NCI-H1092 treated with DMSO at 0.1 percent for 48 hours (cell line): ENCODE results near the gene ERRFI1.

Experiments
- DNase-seq: peaks from one replicate; lab custom pipeline; 2025; lab: John Stamatoyannopoulos, UW

Gene ERRFI1

DNA sequence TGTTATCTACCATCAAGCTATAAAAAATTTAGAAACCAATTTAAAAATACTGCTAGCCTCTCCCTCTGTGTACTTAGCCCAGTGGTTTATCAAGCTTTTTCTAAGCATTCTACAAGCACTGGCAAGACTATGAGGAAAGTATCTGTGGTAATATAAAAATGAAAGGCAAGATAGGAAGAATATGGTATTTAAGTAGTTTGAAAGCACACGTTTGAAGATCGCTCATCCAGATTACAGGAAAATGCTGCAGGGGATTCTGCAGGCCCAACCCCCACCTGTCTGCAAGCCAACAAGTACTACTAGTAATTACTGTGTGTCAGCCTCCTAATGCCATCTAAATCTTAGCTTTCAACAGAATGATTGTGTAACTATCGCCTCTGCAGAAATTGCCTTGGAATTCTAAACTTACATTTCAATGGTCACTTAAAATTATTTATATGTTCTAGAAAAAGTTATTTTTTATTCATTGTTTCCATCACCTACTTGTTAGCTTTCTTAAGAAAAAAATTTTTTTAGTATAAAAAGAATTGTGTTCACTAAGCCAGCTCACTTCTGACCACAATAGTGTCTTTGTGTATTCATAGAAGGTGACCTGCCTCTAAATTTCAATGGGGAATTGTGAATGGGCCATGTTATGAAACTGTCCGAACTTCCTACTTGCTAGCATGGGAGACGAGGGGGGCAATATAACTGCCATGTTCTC is 8.5 kb downstream of the ERRFI1 start:
- DNase-seq = no peak

DNA sequence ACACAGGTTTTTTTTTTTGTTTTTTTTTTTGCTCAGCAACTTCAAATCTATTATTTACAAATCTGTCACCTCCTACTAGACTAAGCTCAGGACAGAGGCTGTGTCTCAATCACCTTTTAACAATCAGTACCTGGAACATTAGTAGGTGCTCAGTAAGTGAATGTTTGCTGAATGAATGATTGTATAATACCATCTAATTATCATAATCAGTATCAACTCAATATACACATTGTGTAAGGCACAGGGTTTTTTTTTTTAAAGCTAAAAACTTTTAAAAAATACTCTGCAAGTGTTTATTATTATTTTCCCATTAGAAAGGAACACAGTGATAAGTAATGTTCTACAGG is 9.2 kb downstream of the ERRFI1 start:
- DNase-seq = no peak

DNA sequence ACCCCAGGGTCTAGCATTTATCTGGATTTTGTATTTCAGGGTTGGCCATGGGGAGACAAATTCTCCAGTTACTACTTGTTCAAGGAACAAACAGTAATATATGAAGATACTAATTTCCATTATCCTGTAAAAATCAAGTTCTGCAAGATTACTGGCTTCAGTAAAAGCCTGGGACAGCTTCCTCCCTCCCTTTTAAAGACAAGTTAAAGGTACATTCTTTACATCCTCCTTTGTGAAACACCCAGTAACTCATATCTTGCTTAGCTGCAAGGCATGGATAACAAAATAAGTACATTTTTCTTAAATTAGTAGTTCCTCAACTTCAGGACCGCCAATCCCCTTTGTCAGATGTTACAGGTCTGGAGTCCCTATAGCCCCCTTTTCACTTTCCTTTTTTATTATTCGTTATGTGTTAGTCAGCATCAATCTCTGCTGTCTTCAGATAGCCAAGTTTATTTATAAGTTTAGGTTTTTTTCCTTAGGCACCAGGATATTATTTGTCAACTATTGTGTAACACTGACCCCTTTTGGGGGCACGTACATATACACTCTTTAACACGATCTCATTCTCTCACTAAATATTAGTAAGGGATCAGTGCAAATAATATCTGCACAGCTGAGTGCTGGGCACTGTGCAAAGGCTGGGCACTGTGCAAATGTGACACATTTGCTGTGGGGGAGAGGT is 9.8 kb downstream of the ERRFI1 start:
- no peak for DNase-seq

DNA sequence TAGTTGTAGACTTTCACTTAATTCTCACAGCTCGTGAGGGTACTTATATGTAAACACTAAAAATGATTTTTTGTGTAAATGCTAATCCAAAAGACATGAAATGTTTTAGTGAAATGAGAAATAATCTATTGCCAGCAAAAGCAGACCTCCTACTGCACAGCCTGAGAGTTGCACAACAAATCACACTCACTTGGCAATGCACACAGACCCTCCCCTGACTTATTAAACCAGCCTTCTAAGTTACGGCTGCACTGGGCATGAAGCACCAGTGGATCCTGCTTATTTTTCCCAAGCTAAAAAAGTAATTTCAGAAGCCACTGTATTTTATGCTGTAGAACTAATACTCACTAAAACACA is 10.3 kb downstream of the ERRFI1 start:
- DNase-seq = no peak

DNA sequence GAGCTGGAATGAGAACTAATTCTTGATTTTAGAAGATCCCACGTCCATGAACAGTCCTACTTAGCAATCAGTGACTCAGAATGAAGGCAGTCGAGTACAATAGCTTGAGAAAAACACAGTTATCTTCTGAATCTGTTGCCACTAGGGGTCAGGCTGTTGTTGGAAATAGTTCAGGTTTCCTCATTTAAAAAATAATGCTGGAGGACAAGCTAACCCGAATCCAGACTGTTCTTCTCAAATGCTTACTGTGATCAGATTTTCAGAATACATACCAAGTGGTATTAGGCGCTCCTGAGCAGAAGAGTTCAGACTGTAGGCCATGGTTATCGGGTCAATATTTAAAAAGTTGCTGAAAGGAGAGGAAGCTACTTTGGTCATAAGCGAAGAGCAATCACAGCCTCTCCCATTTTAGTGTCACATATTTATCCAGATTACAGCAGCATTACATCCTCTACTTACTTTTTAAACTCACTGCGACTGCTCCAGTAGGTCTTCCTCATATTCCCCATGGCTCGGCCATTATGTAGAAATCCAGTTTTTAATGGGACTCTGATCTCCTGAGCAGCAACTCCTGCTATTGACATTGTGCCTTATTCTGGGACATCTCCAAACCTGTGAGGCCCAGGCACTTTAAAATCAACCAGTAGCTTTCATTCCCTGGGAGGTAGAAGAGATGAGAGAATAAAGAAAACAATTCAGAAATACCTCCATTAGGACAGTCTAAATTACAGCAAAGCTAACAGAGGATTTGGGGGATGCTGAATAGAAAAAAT is 10.9 kb downstream of the ERRFI1 start:
- peak; percentile 74 for DNase-seq

DNA sequence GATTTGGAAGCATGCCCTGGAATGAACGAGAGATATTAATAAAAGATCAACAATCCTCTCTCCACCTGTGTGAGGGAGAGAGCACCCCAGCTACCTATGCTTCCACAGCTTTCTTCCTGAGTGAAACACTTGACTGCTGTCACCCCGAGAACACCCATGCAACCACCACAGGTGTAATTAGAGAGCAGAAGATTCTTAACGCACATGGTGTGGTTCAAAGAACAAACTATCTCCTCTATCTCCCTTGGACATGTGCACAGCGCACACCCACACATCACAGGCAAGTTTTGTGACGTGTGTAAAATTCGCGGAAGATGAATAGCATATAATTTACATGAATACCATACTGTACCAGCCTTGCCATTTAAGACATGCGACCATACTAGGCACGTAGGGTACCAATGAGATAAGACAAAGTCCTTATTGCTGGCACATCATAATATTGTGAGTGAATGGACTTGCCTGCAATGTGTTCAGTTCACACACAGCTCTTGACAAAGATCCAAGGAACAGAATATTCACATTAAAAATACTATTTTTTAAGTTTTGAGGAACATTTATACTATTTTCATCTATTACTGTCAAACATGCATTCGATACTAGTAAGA is 11.6 kb downstream of the ERRFI1 start:
- no peak for DNase-seq

DNA sequence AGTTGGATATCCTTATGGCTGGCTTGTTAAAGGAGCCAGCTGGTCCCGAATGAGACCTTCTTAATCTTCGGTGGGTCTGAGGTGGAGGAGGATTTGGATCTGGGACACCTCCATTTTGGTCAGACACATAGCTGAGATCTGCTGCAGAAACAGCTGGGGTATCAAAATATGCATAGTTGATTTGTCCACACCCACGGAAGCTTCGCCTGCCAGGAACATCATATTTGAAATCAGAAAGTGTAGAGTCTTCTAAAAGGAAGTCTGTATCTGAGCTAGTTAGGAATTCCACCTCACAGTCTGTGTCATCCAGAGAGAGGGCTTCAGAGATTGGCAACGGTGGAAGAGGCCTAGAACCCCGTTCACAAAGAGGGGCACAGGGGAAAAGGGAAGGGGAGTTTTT is 12.3 kb downstream of the ERRFI1 start:
- no peak for DNase-seq

DNA sequence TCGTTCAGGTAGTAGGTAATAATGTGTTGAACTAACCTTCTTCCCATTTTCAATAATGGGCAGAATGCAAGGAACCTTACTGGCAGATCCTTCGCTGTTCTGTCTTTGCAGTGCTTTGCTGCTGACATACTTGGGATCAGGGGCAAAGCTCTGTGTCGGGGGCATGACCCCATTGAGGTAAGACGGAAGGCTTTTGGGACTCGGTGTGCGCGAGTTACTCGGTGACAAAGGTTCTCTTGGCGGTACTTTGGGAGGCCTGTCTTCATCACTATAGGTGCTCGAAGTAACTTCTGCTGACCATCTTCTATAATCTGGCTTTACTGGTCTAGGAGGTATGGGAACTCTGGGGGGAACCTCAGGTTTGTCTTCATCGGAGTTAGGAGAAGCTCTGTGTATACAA is 12.7 kb downstream of the ERRFI1 start:
- no peak for DNase-seq

DNA sequence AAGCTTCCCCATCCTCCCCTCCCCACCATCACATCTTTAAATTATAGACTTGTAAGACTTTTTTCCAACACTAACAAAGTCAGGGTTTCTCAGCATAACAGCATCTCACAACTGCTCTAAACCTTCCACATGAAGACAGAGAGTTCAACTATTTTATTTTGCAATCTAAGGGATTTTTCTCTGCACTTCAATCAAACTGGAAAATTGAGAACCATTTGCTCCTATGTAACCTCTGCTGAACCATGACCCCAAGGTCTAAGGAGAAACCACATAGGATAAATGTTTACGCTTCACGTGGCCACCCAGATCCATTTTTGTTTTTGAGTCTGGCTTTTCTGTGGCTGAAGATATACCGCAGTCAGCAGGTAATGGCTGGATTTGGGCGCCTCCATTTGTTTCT is 13.2 kb downstream of the ERRFI1 start:
- no peak for DNase-seq

DNA sequence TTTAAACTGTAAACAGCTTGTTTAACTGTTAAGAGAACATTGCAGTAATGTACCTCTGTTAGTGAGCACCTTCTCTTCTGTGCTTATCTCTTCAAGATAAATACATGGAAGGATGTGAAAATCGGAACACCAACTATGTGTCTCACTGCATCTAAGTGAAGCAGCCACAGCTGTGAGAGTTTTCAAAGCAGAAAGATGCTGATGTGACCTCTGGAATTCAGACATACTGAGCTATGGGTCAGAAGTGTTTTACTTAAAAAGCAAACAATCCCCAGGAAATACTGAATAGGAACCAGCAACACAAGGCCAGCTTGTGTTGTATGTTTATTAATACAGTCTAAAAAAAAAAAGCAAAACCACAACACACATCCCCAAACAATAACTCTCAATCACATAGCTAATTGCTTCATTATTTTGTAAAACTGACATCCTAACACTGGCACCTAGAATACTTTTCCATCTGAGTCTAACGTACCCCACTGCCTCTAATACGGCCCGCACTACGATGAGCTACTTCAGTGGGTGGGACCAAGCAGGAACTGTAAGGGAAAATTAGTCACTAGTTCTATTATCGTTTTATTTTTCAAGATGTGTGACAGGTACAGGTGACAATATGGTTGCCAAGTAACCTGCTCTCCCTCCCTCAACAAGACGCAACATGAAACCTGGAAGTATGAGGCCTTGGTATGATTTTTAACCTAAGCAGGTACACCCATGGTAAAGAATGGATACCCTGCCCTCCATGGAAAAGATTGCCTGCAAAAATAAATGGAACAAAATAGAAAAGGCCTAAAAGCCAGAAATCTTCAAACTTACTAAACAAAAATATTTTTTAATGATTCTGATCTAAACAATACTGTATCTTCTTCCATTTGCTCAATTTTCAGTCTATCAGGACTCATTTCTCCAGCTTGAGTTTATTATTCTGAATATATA is 13.9 kb downstream of the ERRFI1 start:
- DNase-seq = no peak

DNA sequence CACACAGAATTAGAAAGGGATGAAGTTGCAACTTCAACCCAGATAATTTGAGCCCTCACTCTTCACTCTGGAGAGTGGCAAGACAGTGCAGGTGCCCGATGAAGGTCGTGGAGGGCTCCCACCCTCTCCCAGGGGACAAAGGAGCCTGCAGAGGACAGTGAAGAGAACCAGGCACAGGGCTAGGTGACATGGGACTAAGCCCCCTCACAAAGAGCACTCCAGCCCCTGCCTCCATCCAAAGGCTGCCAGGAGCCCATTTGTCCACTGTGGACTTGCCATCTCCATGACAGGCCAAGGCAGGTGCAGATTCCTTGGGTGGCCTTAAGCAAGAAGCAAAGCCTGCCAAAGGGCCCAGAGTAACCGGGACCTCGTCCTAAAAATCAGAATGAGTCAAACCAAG is 15.1 kb downstream of the ERRFI1 start:
- DNase-seq = no peak

DNA sequence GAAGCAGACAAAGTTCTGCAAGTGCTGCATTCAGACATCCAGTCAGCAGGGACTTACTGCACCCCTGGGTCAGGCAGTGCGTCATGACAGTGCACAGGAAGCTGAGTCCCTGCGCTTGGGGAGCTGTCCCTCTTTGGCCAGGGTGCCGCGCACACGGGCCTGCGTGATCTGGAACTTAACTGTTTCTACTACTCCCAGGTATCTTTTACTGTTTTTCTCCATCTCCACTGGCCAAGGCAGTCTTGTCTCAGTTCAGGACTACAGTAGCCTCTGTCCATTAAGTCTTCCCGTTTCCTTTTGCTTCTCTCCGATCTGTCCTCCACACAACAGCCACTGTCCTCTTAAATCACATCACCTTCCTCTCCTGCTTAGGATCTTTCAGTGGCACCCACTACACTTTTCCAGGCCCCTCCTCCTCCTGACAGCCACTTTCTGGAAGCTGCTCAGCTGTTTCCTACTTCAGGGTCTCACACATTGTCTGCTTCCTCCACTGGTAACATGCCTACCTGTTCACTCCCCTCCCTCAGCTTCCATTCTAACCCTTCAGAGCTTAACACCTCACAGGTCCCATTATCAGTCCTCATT is 15.9 kb downstream of the ERRFI1 start:
- no peak for DNase-seq

DNA sequence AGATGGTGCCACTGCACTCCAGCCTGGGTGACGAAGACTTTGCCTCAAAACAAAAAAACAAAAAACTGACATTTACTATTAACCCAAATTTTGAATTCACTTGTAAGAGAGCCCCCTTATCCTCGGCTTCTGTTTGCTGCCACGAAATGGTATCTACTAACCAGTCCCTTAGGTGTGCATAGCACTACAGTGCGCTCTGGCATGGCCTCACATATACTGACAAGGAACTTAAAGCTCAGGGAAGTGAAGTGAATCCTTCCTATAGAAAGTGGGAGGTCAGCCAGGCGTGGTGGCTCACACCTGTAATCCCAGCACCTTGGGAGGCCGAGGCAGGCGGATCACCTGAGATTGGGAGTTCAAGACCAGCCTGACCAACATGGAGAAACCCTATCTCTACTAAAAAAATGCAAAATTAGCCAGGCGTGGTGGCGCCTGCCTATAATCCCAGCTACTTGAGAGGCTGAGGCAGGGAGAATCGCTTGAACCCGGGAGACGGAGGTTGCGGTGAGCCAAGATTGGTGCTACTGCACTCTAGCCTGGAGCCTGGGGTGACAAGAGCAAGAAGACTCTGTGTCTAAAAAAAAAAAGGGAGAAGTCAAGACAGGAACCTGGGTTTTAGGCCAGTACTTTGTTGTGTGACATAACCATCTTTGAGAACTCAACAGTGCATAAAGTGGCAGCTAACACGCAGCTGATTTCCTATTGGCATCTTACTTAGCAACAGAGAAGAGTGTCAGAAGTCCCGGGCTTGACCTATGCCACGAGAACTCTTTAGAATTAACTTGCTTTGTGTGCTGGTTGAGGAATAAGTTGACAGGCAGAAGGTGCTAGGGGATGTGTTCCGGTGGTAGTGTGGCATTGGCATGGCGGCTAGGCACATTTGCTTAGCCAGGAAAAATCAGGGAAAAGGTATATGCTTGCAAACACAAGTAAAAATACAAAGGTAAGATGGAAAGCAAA is 16.8 kb downstream of the ERRFI1 start:
- no peak for DNase-seq

DNA sequence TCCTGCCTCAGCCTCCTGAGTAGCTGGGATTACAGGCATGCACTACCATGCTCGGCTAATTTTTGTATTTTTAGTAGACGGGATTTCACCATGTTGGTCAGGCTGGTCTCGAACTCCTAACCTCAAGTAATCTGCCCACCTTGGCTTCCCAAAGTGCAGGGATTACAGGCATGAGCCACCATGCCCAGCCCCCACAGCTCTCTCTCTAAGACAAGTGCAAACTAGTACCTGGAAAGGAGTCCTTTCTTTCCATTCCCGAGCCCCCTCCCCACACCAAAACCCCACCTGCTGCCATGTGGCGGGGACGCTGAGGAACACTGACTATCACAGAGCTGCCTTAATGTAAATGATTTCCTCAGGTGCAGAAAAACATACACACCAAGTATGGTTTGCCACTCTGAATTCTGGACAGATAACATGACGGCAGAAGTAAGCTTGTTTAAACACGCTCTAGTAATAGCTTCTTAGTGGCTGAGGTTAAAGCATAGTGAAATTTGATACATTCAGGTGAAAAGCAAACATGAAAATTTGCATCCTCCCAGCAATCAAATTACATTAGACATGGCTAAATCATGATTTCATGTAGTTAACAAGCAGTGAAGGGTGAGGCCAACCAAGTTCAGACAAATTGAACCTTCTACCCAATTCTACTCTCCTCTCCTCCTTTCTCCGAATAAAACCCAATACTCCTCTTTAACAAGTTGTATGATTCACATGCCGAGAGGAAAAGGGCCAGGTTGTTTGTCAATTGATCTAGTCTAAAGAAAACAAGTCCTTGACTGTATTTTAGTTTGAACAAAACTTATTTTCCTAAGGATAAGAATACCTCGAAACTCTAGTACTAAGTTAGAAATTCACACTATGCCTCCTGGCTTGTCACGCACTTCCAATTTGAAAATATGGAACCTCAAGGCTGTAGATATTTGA is 19.8 kb downstream of the ERRFI1 start:
- DNase-seq = peak; percentile 39

DNA sequence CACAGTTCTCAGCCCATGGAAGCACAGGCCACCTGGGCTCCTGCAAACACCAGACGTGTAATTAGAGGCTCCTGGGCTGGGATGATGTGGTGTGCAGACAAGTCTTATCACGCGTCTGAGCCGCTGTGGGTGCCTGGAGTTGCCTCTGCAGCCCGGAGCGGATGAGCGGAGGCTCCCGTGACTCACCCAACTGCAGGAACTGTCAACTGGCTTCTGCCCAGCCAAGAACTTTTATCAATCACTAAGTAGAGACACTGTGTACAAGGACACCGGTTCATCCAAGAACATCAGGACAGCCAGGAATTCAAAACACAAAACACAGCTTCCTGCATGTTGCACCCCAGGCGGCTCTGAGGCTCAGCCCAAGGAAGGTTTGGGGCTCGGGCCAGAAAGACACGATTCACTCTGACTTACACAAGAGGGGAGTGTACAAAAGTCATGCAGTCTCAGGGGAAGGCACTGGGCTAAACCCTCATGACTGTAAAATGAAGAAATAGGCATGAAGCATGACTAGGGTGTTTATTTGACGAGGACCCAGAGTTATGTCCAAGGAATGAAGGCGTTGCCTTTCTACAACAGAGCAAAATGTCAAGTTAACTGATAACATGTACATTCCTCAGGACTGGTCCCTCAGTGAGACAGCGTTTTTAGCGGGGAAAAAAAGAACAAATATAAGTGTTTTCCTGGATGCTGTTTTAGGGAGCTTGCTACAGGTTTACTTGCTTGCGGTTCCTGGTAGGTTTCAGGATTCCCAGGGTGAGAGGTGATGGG is 21.1 kb downstream of the ERRFI1 start:
- no peak for DNase-seq

DNA sequence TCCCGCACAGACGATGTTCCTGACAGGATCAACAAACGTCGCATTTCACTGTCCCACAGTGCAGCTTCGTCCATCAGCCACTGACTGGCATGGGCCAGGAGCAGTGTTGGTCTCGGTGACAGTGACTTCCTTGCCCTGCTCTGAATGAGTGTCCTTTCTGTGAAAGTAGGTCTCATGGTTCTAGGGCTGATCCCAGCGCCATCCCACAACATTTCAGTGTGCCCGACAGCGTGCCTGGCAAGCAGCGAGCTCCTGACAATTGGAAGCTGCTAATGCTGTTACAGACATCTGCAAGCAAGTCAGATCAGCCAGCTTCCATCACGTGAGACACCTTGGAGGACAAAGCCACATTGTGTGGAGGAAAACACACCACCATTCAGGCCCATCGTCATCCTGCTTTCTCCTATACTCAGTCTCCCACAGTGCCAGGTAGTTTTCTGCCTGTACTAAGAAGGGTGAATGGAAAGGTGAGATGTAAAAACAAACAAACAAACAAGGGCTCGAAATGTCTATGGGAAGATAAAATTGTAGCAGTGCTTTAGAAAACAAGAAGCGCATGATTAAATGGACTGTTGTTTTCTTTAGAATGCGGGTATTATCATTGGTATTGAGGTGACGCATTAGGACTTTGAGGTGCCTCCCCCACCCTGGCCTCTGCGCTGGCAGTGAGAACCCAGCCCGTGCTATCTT is 21.9 kb downstream of the ERRFI1 start:
- DNase-seq = no peak

DNA sequence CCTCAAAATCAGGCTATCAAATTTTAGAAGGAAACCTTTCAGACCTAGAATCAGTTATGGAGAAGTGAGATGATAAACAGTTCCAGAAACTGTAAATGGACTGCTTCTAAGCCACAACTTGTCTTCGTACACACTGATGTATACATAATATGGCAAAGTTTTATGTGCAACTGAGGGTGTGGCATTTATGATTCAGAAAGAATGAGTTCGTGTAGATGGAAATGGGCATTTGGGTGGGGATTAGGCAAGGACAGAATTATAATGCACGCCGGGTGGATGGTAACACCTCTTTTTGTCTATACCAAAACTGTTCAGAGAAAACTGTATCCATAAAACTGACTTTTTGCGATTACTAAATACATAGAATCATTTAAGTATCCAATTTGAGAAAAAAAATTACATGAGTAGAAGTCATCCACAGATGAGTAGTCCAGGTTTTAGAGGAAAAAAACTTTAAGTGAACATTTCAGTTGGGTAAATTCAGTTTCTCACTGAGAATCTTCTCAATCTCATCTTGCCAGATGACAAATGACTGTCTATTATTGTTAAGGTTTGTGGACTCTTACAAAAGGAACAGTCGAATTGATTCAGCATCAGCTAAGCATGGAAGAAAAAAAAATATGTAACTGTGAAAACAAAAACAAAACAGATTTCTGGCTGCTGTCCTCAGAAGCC is 22.5 kb downstream of the ERRFI1 start:
- no peak for DNase-seq
